ENCODE measurements around the gene CTSS.

DNA sequence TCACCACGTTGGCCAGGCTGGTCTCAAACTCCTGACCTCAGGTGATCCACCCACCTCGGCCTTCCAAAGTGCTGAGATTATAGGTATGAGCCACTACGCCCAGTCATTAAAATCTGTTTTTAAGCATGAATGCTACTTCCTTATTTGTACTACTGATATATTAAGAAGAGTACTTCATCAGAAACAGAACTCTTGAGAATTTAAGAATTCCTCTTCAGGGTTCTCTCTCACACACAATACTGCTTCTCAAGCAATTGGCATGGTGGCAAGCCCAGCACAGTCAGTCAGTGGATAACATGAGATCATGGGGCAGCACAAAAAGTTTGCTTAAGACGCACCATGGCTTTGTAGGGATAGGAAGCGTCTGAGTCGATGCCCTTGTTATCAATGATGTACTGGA is 14.1 kb downstream of the CTSS start:
- TF ChIP-seq, protein P1, sequence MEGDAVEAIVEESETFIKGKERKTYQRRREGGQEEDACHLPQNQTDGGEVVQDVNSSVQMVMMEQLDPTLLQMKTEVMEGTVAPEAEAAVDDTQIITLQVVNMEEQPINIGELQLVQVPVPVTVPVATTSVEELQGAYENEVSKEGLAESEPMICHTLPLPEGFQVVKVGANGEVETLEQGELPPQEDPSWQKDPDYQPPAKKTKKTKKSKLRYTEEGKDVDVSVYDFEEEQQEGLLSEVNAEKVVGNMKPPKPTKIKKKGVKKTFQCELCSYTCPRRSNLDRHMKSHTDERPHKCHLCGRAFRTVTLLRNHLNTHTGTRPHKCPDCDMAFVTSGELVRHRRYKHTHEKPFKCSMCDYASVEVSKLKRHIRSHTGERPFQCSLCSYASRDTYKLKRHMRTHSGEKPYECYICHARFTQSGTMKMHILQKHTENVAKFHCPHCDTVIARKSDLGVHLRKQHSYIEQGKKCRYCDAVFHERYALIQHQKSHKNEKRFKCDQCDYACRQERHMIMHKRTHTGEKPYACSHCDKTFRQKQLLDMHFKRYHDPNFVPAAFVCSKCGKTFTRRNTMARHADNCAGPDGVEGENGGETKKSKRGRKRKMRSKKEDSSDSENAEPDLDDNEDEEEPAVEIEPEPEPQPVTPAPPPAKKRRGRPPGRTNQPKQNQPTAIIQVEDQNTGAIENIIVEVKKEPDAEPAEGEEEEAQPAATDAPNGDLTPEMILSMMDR (IDR thresholded peaks at IDR 0.05; ENCODE audit: low read depth, low read length) = no peak
- TF ChIP-seq MYC (IDR thresholded peaks at IDR 0.05; ENCODE audit: low read depth, low read length) (no peak), POLR2A (IDR thresholded peaks at IDR 0.05; ENCODE audit: extremely low read depth, insufficient read length) (no peak)
- TF ChIP-seq, protein P2, sequence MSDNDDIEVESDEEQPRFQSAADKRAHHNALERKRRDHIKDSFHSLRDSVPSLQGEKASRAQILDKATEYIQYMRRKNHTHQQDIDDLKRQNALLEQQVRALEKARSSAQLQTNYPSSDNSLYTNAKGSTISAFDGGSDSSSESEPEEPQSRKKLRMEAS (IDR thresholded peaks at IDR 0.05; ENCODE audit: low read depth, low read length) = no peak

All from NB4 (cell line).